Measurements from ENCODE around the gene UBASH3B.
A peak's percentile ranks its signal among the peaks of the same experiment; 100 is the strongest.

The UBASH3B gene

DNA sequence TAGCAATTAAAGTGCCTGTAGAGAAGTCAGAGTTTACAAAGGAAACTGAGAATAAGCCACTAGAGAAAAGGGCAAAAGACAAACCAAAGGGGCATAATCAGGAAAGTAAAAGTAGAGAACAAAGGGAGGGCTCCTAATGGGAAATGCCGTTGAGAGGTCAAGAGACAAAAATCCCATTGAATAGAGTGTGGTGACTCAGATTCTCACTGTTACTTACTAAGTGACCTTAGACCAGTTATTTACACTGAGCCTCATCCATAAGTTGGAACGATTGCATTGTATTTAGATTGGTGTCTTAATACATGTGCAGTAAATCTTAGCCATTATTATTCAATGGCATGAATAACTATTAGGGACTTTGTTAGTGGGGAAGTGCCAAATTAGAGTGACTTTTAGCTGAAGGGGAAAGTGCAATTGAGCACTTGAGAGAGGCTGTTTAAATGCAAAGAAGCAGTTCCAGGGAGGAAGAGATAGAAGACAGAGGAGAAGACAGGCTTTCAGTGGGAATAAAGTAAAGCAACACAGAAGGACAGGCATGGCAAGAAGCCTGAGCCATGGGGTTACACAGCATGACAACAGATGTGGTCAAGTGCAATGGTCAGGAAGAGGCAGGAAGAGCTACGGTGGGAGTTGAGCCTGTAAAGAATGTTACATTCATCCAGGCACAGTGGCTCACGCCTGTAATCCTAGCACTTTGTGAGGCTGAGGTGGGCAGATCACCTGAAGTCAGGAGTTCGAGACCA, 82.6 kb downstream of the UBASH3B start:
- no peak for DNase-seq

DNA sequence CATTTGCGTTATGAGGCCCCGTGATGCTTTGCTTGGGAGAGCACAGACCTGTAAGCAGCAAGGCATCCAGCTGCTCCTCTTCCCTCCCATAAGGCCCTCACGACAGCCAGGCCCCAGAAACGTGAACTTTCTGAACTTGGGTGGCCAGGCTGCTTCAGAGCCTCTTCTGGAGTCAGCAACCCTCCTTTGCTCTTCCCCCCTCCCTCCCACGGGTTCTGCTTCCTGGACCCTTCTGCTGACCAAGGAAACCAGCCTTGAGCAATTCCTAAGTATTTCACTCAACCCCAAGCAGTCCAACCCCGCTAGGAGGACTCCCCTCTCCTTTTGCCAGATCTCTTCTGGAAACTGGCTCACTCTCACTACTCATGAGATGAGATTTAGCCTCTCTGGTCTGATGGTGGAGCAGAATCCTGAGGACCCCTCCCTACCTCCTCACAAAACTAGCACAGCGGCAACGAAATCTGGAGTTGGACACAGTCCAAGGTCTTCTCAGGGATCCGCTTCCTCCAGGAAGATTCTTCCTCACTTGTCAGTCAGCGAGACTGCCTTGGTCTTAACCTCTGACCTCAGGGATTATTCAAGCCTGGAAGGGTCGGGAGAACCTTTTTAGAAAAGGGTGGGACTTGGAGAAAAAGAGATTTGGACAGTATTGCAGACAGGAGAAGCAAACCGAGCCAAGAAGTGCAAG, 86.2 kb downstream of the UBASH3B start:
- DNase-seq, result no peak

DNA sequence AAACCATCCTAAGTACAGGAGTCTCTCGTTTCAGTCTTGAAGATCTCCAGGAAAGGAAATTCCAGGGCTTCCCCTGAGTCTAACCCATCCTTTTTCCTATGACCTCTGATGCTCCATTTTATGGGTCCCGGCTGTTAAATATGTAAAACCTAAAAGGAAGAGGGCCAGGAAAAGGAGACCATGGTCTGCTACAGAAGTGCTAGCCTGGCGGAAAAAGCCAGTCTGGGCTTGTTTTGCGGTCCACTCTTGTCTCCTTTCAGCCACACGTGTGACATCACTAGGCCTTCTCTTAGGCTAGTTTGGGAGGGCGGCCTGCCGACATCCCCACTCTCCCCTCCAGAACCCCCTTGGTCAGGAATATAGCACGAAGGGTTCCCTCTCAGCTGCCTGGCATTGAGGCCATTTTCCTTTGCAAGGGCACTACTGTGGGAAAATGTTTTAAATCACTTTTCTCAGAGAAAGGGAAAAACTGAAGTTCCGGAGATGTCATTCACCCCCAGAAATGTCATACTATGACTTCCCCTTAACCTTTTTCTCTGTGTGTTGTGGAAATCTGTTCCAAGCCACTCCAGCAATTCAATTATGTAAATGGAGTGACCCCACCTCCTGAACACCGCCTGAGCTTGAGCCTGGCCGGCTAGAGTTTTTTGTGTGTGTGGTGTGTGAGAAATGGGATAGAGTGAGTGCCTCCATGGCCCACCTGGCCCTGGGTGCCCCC, 86.9 kb downstream of the UBASH3B start:
- DNase-seq, result no peak

GRCh38 chr11:122743097-122743741, 87.7 kb downstream of the UBASH3B start:
- no peak for DNase-seq

GRCh38 chr11:122743949-122744348, 88.4 kb downstream of the UBASH3B start:
- DNase-seq, result peak; percentile 88

- peak; percentile 22 for DNase-seq
Measured at GRCh38 chr11:122744357-122744756, 88.8 kb downstream of the UBASH3B start.

- no peak for DNase-seq
Measured at GRCh38 chr11:122745111-122745510, 89.6 kb downstream of the UBASH3B start.

DNA sequence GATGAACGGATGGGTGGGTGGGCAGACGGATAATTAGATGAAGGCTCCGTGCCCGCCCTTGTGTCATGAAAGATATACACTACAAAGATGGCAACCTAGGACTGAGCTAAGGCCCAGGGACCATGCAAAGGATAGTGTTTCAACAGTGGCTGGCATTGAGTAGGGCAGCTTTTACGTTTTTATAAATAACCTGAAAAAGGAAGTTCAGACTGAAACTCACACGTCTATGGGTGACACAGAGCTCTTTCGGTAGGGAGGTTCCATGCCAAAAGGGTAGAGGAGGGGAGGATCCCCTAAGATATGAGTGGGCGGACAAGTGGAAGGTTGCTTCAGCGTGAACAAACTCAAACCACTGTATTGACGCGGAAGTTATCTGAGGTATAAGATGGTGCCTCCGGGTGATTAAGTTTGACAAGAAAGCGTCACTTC, 90.5 kb downstream of the UBASH3B start:
- peak; percentile 82 for DNase-seq

GRCh38 chr11:122746611-122747244, 91.2 kb downstream of the UBASH3B start:
- no peak for DNase-seq

GRCh38 chr11:122747351-122747781, 91.8 kb downstream of the UBASH3B start:
- no peak for DNase-seq

DNA sequence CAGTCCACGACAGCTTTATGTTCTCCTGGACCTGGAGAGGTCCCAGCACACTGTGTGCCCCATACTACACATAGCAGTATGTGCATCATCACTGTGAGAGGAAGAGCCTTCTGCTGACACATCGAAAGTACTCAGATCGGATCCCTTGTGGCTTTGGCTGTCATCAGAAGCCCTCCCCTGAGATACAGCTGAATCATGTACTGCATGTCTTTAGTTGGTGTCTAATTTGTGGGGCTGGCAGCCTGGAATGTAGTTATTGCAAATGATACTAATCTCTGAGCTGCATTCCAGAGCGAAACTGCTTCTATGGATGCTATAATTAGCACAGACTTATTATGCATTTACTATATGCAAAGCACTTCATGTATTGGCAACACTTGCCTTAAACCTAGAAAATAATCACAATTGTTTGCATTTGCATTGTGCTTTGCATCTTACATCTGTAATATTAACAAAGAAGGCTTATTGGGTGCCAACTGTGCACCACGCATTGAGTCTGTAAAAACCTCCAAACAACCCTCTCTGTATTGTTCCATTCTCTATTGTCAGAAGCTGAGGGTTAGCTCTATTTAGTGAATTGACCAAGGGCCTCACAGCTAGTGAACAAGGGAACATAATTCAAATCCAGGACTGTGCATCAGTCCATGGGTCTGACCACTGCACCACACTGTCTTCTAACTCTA, 93.6 kb downstream of the UBASH3B start:
- DNase-seq, result peak; percentile 78

- no peak for DNase-seq
Measured at GRCh38 chr11:122750049-122750448, 94.5 kb downstream of the UBASH3B start.

GRCh38 chr11:122751292-122752070, 96.0 kb downstream of the UBASH3B start:
- no peak for DNase-seq

DNA sequence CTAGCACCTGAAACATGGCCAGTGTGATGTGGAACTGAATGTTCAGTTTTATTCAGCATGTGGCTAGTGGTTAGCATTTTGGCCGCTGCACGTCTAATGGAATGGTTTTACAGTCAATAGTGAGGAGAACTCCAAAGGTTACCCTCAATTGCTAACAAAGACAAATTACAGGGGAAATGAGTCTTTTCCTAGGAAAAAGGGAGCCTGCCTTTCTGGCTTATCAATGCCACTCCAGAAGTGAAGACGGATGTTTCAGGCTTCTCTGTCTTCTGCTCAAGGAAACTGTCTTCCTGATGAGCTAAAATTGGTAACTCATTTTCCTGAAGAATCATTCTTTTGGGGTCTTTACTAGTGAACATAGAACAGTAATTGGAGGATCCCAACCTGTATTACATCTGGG, 98.5 kb downstream of the UBASH3B start:
- DNase-seq, result no peak

DNA sequence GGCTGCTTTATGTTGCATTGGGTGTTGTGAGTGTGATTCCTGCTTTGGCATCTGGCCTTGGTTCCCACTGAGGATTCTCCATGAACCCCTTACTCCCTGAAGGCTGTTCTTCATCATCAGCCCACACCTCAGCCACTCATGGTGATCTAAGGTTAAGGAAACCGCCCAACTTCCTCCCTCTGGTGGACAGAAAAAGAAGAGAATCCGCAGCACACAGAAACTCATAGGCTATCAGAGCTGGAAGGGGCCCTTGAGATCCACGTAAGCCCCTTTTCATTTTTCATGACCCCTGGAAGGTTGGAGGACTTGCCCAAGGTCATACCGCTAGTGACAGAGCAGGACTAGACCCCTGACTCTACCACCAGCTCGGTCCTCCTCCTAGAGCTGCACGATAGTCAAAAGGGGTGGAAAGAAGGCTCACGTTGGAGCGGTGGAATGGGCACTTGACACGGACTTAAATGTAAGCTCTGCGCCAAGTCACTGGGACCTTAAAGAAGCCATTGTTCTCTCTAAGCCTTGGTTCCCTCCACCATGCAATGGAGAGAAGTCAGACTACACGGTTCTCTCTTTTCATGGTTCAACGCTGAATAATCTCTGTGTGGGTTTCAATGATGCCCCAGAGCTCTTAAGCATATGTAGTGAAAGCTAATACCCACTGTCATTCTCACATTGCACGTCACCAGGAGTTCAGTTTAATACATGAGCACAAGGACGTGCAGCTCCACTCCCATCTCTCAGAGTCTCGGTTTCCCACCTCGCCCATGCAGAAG, 99.2 kb downstream of the UBASH3B start:
- DNase-seq, result peak; percentile 46

DNA sequence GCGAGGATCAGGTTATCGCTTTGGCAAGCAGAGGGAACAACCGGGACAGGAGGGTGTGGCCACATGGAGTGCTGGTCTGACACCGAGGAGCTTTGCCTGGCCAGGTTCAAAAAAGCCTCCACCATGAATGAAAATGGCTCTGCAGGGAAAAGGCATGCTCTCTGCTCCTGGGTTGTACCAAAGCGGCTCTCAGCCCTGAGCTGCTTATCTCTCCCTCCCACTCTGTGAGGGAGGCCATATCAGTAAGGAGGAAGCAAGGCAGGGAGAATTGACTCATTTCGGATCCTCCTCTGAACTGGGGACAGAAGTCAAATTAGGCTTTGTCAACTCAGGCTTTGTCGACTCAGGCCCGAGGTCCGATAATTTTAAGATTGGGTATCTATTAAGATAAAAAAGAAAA, 99.9 kb downstream of the UBASH3B start:
- no peak for DNase-seq

- no peak for DNase-seq
Measured at GRCh38 chr11:122755941-122756340, 100.4 kb downstream of the UBASH3B start.

- no peak for DNase-seq
Measured at GRCh38 chr11:122756417-122756816, 100.9 kb downstream of the UBASH3B start.

DNA sequence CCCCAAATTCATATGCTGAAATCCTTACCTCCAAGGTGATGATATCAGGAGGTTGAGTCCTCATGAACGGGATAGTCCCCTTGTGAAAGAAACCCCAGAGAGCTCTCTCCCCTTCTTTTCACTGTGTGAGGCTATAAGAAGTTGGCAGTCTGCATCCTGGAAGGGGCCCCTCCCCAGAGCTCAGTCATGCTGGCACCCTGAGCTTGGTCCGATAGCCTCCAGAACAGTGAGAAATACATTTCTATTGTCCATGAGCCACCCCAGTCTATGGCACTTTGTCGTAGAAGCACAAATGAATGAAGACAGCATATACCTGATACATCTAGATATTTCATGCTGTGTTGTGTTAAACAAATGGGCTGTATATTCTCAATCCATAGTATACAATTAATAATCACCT, 101.7 kb downstream of the UBASH3B start:
- DNase-seq, result no peak

GRCh38 chr11:122758339-122758738, 102.8 kb downstream of the UBASH3B start:
- DNase-seq, result no peak

GRCh38 chr11:122758974-122759373, 103.5 kb downstream of the UBASH3B start:
- no peak for DNase-seq

All from stimulated activated CD4-positive, alpha-beta T cell treated with anti-CD3 and anti-CD28 coated beads, Interleukin-4, amount 100 ng/mL, for 24 hours (primary cell).